Loucy (cell line): ENCODE measurements around the gene EEPD1.

Experiments
- EZH2phosphoT487 ChIP-seq: fragments of 200-600 bp; IDR thresholded peaks from 2 replicates; pipeline ENCODE4 v1.6.1; 2018; ENCODE audit warnings: antibody characterized with exemption, mild to moderate bottlenecking, moderate library complexity, borderline replicate concordance
- TF ChIP-seq, protein P1 (sequence below): fragments of 200-600 bp; sonication (generic); conservative IDR thresholded peaks from 2 replicates; pipeline ENCODE4 v1.5.1; 2014; ENCODE audit warnings: mild to moderate bottlenecking, antibody characterized with exemption, low read length

DNA sequence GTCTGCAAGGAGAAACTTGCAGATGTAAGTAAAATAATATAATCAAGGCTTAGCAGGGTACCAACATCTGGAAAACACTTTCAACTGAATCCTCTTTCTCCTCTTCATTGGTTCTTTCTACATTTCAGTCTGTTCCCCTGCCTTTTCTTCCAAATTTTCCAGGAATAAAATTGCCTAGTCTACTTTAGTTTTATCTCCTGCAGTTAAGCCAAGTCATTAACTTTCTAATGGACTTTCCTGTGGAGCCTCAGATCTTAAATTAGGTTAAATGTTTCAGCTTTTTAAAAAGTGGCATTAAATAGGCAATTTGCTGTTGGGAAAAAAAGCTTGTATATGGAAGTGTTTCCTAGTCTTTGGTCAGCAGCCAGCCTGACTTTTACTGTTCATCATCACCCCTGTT is 70.8 kb downstream of the EEPD1 start:
- TF ChIP-seq EZH2phosphoT487 = no peak
- TF ChIP-seq, protein P1, sequence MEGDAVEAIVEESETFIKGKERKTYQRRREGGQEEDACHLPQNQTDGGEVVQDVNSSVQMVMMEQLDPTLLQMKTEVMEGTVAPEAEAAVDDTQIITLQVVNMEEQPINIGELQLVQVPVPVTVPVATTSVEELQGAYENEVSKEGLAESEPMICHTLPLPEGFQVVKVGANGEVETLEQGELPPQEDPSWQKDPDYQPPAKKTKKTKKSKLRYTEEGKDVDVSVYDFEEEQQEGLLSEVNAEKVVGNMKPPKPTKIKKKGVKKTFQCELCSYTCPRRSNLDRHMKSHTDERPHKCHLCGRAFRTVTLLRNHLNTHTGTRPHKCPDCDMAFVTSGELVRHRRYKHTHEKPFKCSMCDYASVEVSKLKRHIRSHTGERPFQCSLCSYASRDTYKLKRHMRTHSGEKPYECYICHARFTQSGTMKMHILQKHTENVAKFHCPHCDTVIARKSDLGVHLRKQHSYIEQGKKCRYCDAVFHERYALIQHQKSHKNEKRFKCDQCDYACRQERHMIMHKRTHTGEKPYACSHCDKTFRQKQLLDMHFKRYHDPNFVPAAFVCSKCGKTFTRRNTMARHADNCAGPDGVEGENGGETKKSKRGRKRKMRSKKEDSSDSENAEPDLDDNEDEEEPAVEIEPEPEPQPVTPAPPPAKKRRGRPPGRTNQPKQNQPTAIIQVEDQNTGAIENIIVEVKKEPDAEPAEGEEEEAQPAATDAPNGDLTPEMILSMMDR = no peak
